COR-L47 (cell line): ENCODE results near the gene ZBTB46.
"Not testable (repeated sequence)": the region's sequence is repeated elsewhere in the genome, so short reads cannot be mapped to it uniquely, and the experiment has no call there.

Experiments used
- DNase-seq: peaks from one replicate; lab custom pipeline; 2025; lab: John Stamatoyannopoulos, UW

ZBTB46 gene

GRCh38 chr20:63734946-63735858 lies 95.9 kb downstream of the ZBTB46 start:
- no peak for DNase-seq

GRCh38 chr20:63734111-63734945 lies 96.7 kb downstream of the ZBTB46 start:
- DNase-seq = no peak

GRCh38 chr20:63733579-63734081 lies 97.4 kb downstream of the ZBTB46 start:
- DNase-seq = no peak

GRCh38 chr20:63733117-63733516 lies 97.9 kb downstream of the ZBTB46 start:
- DNase-seq = no peak

- DNase-seq = no peak
These were observed 98.7 kb downstream of the ZBTB46 start for GRCh38 chr20:63732118-63733095.

GRCh38 chr20:63731410-63731809 lies 99.7 kb downstream of the ZBTB46 start:
- DNase-seq = no peak

- DNase-seq = not testable (repeated sequence)
These were observed 100.8 kb downstream of the ZBTB46 start for GRCh38 chr20:63730189-63730733.

- DNase-seq = not testable (repeated sequence)
These were observed 108.0 kb downstream of the ZBTB46 start for GRCh38 chr20:63722967-63723622.

- no peak for DNase-seq
These were observed 112.1 kb downstream of the ZBTB46 start for GRCh38 chr20:63718996-63719395.

- DNase-seq = no peak
These were observed 116.2 kb downstream of the ZBTB46 start for GRCh38 chr20:63714858-63715257.

GRCh38 chr20:63712191-63712590 lies 118.9 kb downstream of the ZBTB46 start:
- DNase-seq = no peak

- DNase-seq = no peak
These were observed 119.9 kb downstream of the ZBTB46 start for GRCh38 chr20:63711085-63711645.

- no peak for DNase-seq
These were observed 121.9 kb downstream of the ZBTB46 start for GRCh38 chr20:63709149-63709527.

GRCh38 chr20:63708301-63709148 lies 122.5 kb downstream of the ZBTB46 start:
- DNase-seq = no peak

GRCh38 chr20:63707558-63708300 lies 123.3 kb downstream of the ZBTB46 start, which contains the start of the genes ARFRP1 and ZGPAT:
TSS of gene ARFRP1 (minus strand) at chr20:63707976. CDS start at chr20:63707091, 885 bp downstream.
TSS of gene ZGPAT (plus strand) at chr20:63708039. CDS start at chr20:63708581, 542 bp downstream.
- DNase-seq = peak; percentile 80

GRCh38 chr20:63706852-63707557 lies 124.1 kb downstream of the ZBTB46 start:
- no peak for DNase-seq

- no peak for DNase-seq
These were observed 124.9 kb downstream of the ZBTB46 start for GRCh38 chr20:63706027-63706695.
